B cell (primary cell): Measurements from ENCODE around the gene HIC2. TPM values are rescaled to one million over a fixed set of nuclear protein-coding genes. Genes with fewer than 3 reads are reported as not detected.
"Not testable (repeated sequence)": the region's sequence is repeated elsewhere in the genome, so short reads cannot be mapped to it uniquely, and the experiment has no call there.

Source experiments
- ATAC-seq: fragments of 200-7000 bp; cut with Tn5 transposase; one replicate; pipeline ENCODE4 v1.10.0; 2021; ENCODE audit warnings: low read depth, mild to moderate bottlenecking, moderate number of reproducible peaks, moderate library complexity
- CTCF ChIA-PET: fragments of 350-600 bp; sonication (Branson Sonifier 250); formaldehyde crosslinking; loops from one replicate; lab custom pipeline; 2021; ENCODE audit warnings: antibody characterized with exemption, inconsistent platforms; lab: Charles Lee
- POLR2A ChIA-PET: fragments of 350-600 bp; sonication (Branson Sonifier 250); formaldehyde crosslinking; loops from one replicate; lab custom pipeline; 2021; ENCODE audit warnings: antibody characterized with exemption; lab: Charles Lee
- DNase-seq: peaks from one replicate; pipeline ENCODE4 v3.0.0; 2013
- H2AFZ ChIP-seq: 2 replicates; pipeline ENCODE4 v1.6.1; 2012; ENCODE audit warnings: mild to moderate bottlenecking, low read depth, low read length; ENCODE audit not compliant: insufficient read depth, poor library complexity, severe bottlenecking
- H3K27ac ChIP-seq, 2 donors: 1 replicate in 1 of 2; 2 replicates in 1 of 2; pipeline ENCODE4 v1.5.1; 2012 to 2013; ENCODE audit warnings: low read length in 2 of 2, mild to moderate bottlenecking in 2 of 2, moderate library complexity in 1 of 2
- H3K27me3 ChIP-seq, 4 experiments: fragments of 200-600 bp in 1 of 4; sonication (generic) in 1 of 4; replicated peaks in 1 of 4; 1 replicate in 2 of 4; 2 replicates in 2 of 4; pipeline versions ENCODE4 v1.6.1 to v1.7.0; 2013 to 2016; ENCODE audit warnings: low read length in 3 of 4, mild to moderate bottlenecking in 2 of 4, mixed read lengths in 1 of 4, moderate library complexity in 1 of 4; ENCODE audit not compliant: insufficient read depth in 4 of 4, control insufficient read depth in 3 of 4; ENCODE audit errors: control extremely low read depth in 1 of 4
- H3K36me3 ChIP-seq, 2 experiments: replicated peaks in 1 of 2; 1 replicate in 1 of 2; 2 replicates in 1 of 2; pipeline versions ENCODE4 v1.6.1 to v1.7.1; 2013; ENCODE audit warnings: low read length in 1 of 2; ENCODE audit not compliant: insufficient read depth in 2 of 2, control insufficient read depth in 1 of 2; ENCODE audit errors: control extremely low read depth in 1 of 2, extremely low read depth in 1 of 2
- H3K4me1 ChIP-seq, 2 donors: fragments of 200-600 bp in 1 of 2; sonication (generic) in 1 of 2; 1 replicate in 1 of 2; 2 replicates in 1 of 2; pipeline versions ENCODE4 v1.5.1 to v1.6.1; 2013 to 2017; ENCODE audit warnings: low read length in 2 of 2; ENCODE audit not compliant: control insufficient read depth in 2 of 2, insufficient read depth in 2 of 2
- H3K4me2 ChIP-seq: replicated peaks from 2 replicates; pipeline ENCODE3; 2012; ENCODE audit warnings: mild to moderate bottlenecking, low read depth, low read length; ENCODE audit not compliant: poor library complexity, severe bottlenecking
- H3K4me3 ChIP-seq, 5 experiments: fragments of 200-600 bp in 1 of 5; sonication (generic) in 1 of 5; 1 replicate in 3 of 5; 2 replicates in 2 of 5; pipeline versions ENCODE4 v1.5.1 to v1.7.0; 2011 to 2016; ENCODE audit warnings: low read length in 4 of 5, mild to moderate bottlenecking in 4 of 5, low read depth in 2 of 5, control low read depth in 1 of 5, moderate library complexity in 1 of 5; ENCODE audit not compliant: insufficient read depth in 1 of 5; ENCODE audit errors: control extremely low read depth in 1 of 5, extremely low read depth in 1 of 5
- H3K79me2 ChIP-seq: fragments of 200-600 bp; sonication (generic); one replicate; pipeline ENCODE4 v1.6.0; 2016; ENCODE audit warnings: low read length; ENCODE audit not compliant: control insufficient read depth, insufficient read depth
- H3K9ac ChIP-seq: fragments of 200-600 bp; sonication (generic); 2 replicates; pipeline ENCODE4 v1.6.1; 2017; ENCODE audit warnings: mild to moderate bottlenecking, low read length, moderate library complexity
- H3K9me3 ChIP-seq, 3 donors: one replicate each; pipeline versions ENCODE4 v1.6.1 to v1.7.1; 2013; ENCODE audit warnings: low read length in 2 of 3; ENCODE audit not compliant: control insufficient read depth in 2 of 3, insufficient read depth in 1 of 3; ENCODE audit errors: control extremely low read depth in 1 of 3
- H4K20me1 ChIP-seq: 2 replicates; pipeline ENCODE4 v1.6.0; 2012; ENCODE audit warnings: mild to moderate bottlenecking, low read length; ENCODE audit not compliant: insufficient read depth, control insufficient read depth, poor library complexity, severe bottlenecking
- H3K27ac Mint-ChIP-seq: one replicate; pipeline ENCODE4 v1.8.0; 2021; ENCODE audit warnings: mixed read lengths
- H3K27me3 Mint-ChIP-seq: one replicate; pipeline ENCODE4 v1.8.0; 2021; ENCODE audit warnings: mixed read lengths
- H3K4me1 Mint-ChIP-seq: one replicate; pipeline ENCODE4 v1.8.0; 2021; ENCODE audit warnings: mixed read lengths
- H3K4me3 Mint-ChIP-seq: one replicate; pipeline ENCODE4 v1.8.0; 2021; ENCODE audit warnings: mixed read lengths
- H3K9me3 Mint-ChIP-seq: one replicate; pipeline ENCODE4 v1.8.0; 2022; ENCODE audit warnings: mixed read lengths; ENCODE audit not compliant: insufficient read depth
- WGBS: methylation state at CpG from one replicate; pipeline ENCODE4 v1.1.5; 2013; ENCODE audit warnings: missing lambda C conversion rate; ENCODE audit not compliant: insufficient coverage; 5-methylcytosine and 5-hydroxymethylcytosine counted together
- intact Hi-C: fragments of 100-400 bp; cut with micrococcal nuclease; formaldehyde crosslinking; loops from one replicate; pipeline ENCODE4 v1.10.0; 2022
- polyA plus RNA-seq: library from polyadenylated mRNA; depleted of rRNA; stranded (reverse); fragments of >200 nt; gene quantifications from 2 replicates; pipeline ENCODE4 v1.2.3, GENCODE V29; 2012
- total RNA-seq, 2 donors: library from RNA; stranded (reverse); fragments of 120-200 nt in 1 of 2; gene quantifications; 1 replicate in 1 of 2; 2 replicates in 1 of 2; pipeline versions ENCODE4 v1.2.3 to v1.2.4, GENCODE V29; 2013 to 2022

The HIC2 gene
- total and polyA plus RNA-seq, 2 donors (not counting 1 experiment from before 2014, with no cell fraction given), result 2.9 to 8.1 TPM

DNA sequence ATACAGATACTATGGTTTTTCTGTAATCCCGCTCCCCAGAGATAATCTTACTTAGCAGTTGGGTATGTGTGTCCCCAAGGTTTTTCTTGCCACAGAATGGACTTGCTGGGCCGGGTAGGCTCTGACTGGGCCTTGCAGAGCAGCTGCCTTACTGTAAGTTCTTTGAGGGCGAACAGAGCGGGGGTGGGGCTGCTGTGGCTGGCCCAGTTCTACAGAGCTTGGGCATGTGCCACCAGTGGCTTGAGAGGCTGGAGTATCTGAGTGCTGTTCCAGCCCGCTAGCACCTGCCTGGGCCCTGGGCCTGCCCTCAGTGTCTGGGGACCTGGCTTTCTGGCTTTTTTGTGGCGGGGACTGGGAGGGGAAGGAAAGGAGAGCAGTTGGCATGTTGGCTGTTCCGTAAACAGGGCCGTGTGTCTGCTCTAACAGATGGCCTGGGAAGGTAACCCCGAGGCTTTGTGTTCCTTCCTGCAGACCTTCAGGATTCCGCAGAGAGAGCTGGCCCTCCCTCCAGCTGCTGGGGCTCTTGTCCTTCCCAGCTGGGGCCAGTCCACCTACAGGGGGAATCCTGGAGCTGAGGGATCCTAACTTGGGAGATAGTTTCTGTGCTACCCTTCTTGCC, 23.0 kb downstream of the HIC2 start:
- H3K27ac ChIP-seq, H3K4me1 ChIP-seq, H3K27ac Mint-ChIP-seq, H3K9me3 ChIP-seq, DNase-seq, H3K4me3 ChIP-seq, CTCF ChIA-PET, H3K27me3 ChIP-seq, H3K4me3 Mint-ChIP-seq, H3K36me3 ChIP-seq, H3K4me2 ChIP-seq, H3K9me3 Mint-ChIP-seq, intact Hi-C loops, H3K79me2 ChIP-seq, H3K27me3 Mint-ChIP-seq, H3K4me1 Mint-ChIP-seq, H3K9ac ChIP-seq, H4K20me1 ChIP-seq, ATAC-seq, POLR2A ChIA-PET, H2AFZ ChIP-seq: not testable (repeated sequence)
- no CpG with 5 or more reads among the region's 10 CpGs for WGBS

DNA sequence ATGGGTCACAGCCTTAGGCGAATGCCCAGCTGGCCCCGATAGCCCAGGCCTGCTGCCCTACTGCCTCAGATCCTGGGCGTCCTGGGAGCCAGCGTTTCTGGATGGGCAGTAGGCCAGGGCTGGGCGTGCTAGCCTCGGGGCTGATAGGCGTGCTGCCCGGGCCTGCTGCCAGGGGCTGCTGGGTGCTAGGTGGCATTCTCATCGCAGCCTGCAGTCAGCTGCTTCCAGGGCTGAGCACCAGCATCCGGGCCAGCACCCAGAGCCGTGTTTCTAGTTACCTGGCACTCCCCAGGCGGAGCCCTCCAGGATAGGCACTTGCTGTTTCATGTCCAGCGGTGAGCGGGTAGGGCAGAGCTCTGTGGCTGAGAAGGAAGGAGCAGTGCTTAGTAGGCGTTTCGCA, 23.5 kb downstream of the HIC2 start:
- WGBS, result no CpG with 5 or more reads among the region's 16 CpGs
- CTCF ChIA-PET, result not testable (repeated sequence)

DNA sequence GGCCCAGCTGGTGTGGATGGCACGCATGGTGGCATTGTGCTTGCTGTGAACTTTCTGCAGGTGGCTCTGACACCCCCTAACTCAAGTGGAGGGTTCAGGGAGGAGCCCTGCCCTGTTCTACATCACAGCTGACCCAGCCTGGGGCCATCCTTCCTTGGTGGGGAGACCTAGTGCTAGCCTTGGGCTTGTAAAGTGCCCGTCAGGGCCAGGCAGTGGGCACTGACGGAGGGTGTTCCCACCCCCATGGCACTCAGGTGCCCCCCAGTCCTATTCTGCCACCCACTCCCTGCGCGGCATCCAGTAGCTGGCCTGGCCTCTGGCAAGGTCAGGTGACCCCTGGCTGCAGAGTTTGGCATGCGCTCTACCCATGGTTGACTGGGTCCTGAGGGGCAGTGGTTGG, 24.0 kb downstream of the HIC2 start:
- H3K4me3 Mint-ChIP-seq, H3K27me3 ChIP-seq, H3K4me1 ChIP-seq, H3K9me3 ChIP-seq, H3K27ac ChIP-seq, H4K20me1 ChIP-seq, H3K9me3 Mint-ChIP-seq, H3K79me2 ChIP-seq, H3K4me3 ChIP-seq, H3K4me1 Mint-ChIP-seq, POLR2A ChIA-PET, H3K27me3 Mint-ChIP-seq, DNase-seq, ATAC-seq, H3K27ac Mint-ChIP-seq, H3K9ac ChIP-seq, H3K4me2 ChIP-seq, CTCF ChIA-PET, H2AFZ ChIP-seq, intact Hi-C loops: not testable (repeated sequence)
- H3K36me3 ChIP-seq, result peaks cover 0 to 17% of the 10 kb centered on the region in 2 experiments
- WGBS, result no CpG with 5 or more reads among the region's 6 CpGs

More for the DNA sequence above, 23.5 kb downstream of the HIC2 start:
- H3K4me3 ChIP-seq, H3K79me2 ChIP-seq, H4K20me1 ChIP-seq, H3K4me1 ChIP-seq, H3K27me3 ChIP-seq, H3K4me3 Mint-ChIP-seq, H3K9me3 ChIP-seq, H3K9ac ChIP-seq, H3K4me1 Mint-ChIP-seq, intact Hi-C loops, H3K9me3 Mint-ChIP-seq, DNase-seq, H2AFZ ChIP-seq, H3K27ac Mint-ChIP-seq, H3K27ac ChIP-seq, H3K27me3 Mint-ChIP-seq, H3K4me2 ChIP-seq, ATAC-seq, POLR2A ChIA-PET: not testable (repeated sequence)
- H3K36me3 ChIP-seq, result peaks cover 0 to 13% of the 10 kb centered on the region in 2 experiments

- H3K4me2 ChIP-seq, H3K27ac Mint-ChIP-seq, H3K9me3 ChIP-seq, H3K27me3 ChIP-seq, H3K27me3 Mint-ChIP-seq, CTCF ChIA-PET, H4K20me1 ChIP-seq, DNase-seq, H3K9ac ChIP-seq, H3K4me1 ChIP-seq, H2AFZ ChIP-seq, POLR2A ChIA-PET, H3K4me3 Mint-ChIP-seq, H3K27ac ChIP-seq, H3K4me3 ChIP-seq, H3K9me3 Mint-ChIP-seq, intact Hi-C loops, H3K4me1 Mint-ChIP-seq, ATAC-seq, H3K79me2 ChIP-seq: not testable (repeated sequence)
- no CpG with 5 or more reads among the region's 9 CpGs for WGBS
- H3K36me3 ChIP-seq, result peaks cover 0 to 26% of the 10 kb centered on the region in 2 experiments
Observed at GRCh38 chr22:21442123-21442522, 25.0 kb downstream of the HIC2 start.
